Kidney (tissue), 14 donors: ENCODE results near the gene NPC1. TPM values are rescaled to one million over a fixed set of nuclear protein-coding genes. Genes with fewer than 3 reads are reported as not detected.

Experiments
- DNase-seq, 5 donors: peaks; one replicate each; pipeline ENCODE4 v3.0.0-alpha.2; 2013 to 2020
- FAIRE-seq: peaks from 2 replicates; lab custom pipeline; 2012; peaks lifted over from hg19 to GRCh38; lab: Jason Lieb, UNC
- H3K27ac ChIP-seq, 2 donors: one replicate each; pipeline ENCODE4 v1.7.0; 2013; ENCODE audit warnings: low read depth in 2 of 2, low read length in 2 of 2, inconsistent platforms in 1 of 2
- H3K27me3 ChIP-seq: one replicate; pipeline ENCODE4 v1.7.1; 2013; ENCODE audit warnings: low read length, inconsistent platforms; ENCODE audit not compliant: control insufficient read depth, insufficient read depth
- H3K36me3 ChIP-seq, 3 donors: one replicate each; pipeline versions ENCODE4 v1.7.0 to v1.7.1; 2013; ENCODE audit warnings: low read length in 3 of 3, control low read depth in 1 of 3, inconsistent platforms in 1 of 3; ENCODE audit not compliant: insufficient read depth in 3 of 3, control insufficient read depth in 2 of 3
- H3K4me1 ChIP-seq, 3 donors: one replicate each; pipeline versions ENCODE4 v1.7.0 to v1.7.1; 2013; ENCODE audit warnings: low read length in 3 of 3, inconsistent platforms in 1 of 3, low read depth in 1 of 3; ENCODE audit not compliant: control insufficient read depth in 2 of 3, insufficient read depth in 2 of 3
- H3K4me3 ChIP-seq, 3 donors: one replicate each; pipeline versions ENCODE4 v1.7.0 to v1.8.1; 2013; ENCODE audit warnings: low read length in 3 of 3, control low read depth in 1 of 3, inconsistent platforms in 1 of 3
- H3K9ac ChIP-seq, 3 donors: one replicate each; pipeline versions ENCODE4 v1.7.0 to v1.7.1; 2013; ENCODE audit warnings: low read length in 3 of 3, control low read depth in 1 of 3, inconsistent platforms in 1 of 3
- H3K9me3 ChIP-seq, 3 donors: one replicate each; pipeline versions ENCODE4 v1.7.0 to v1.7.1; 2013; ENCODE audit warnings: low read length in 3 of 3, control low read depth in 1 of 3, inconsistent platforms in 1 of 3; ENCODE audit not compliant: control insufficient read depth in 2 of 3, insufficient read depth in 1 of 3
- intact Hi-C: fragments of 100-400 bp; cut with DNase I; formaldehyde crosslinking; loops from one replicate; pipeline ENCODE4 v1.11.1; 2022
- polyA plus RNA-seq: library from polyadenylated mRNA; stranded (reverse); fragments of 350-450 nt; fragmentation: Illumina TruSeq; extraction: RNeasy Lipid Tissue Mini Kit (QIAGEN cat#74804); gene quantifications from one replicate; pipeline ENCODE4 v1.2.3, GENCODE V29; 2014; ENCODE audit warnings: low read depth, low replicate concordance; ENCODE audit not compliant: insufficient read depth
- total RNA-seq: library from RNA; stranded (reverse); fragmentation: NEBNext Ultra II Directional; extraction: Animal tissue kit (Norgen Biotek cat#: 25700); gene quantifications from one replicate; pipeline ENCODE4 v1.2.1, GENCODE V29; 2021
- TF ChIP-seq, protein P1 (sequence below): IDR thresholded peaks from 3 replicates; pipeline ENCODE4 v1.5.1; 2012; ENCODE audit warnings: mild to moderate bottlenecking, moderate library complexity, borderline replicate concordance; ENCODE audit not compliant: insufficient read depth; ENCODE audit errors: extremely low read depth
- donor health status: control.
- donor health status: control.
- donor health status: control.
- donor health status: control.
- donor health status: control.
- donor health status: DM: yes; HTN: yes; CAD: no.
- donor health status: Normal renal cell carcinoma (clear cell type).

The NPC1 gene
- total and polyA plus RNA-seq, 2 donors from 2014 or later = 16.0 to 50.2 TPM

DNA sequence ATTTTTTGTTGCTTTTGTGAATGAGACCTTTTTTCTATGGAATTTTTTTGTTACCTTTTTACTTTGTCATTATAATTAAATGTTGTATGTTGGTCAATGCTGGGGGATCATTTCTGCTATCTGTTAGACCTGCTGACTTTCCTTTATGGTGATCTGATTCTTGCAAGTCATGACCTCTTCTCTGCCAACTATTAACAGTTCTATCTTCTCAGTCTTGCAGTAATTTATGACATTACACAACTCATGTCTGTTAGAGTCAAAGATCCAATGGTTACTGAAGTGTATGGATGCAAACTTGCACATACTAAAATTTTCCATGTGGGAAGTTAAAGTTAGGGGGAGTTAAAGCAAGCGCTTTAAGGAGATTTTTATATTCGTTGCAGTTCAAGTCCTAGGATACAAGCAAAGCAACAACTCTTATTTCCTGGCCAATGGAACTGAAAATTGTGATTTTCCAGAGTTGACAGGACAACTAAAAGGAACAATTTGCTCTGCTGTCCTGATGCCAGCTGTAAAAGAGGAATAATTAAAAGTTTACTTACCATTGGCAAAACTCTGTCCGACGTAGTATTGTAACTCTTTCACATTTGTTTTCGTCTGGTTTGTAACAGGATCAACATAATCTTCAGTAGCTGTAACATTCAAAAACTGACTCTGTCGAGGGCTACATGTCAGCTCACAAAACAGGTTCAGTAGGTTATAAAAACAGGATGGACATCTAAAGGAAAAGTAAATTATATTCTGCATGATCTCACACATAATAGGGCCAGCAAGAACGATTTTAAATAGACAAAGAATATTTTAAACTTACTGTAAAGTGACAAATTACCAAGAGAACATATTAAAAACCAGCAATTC is 17.8 kb downstream of the NPC1 start:
- intact Hi-C loops = no loop called here
- H3K4me3 ChIP-seq = no peak overlapping the region
- DNase-seq (no peak), FAIRE-seq (no peak)
- no peak overlapping the region for H3K9ac ChIP-seq
- H3K4me1 ChIP-seq = no peaks in the 10 kb centered on the region
- H3K9me3 ChIP-seq = no peaks in the 10 kb centered on the region
- TF ChIP-seq, protein P1, sequence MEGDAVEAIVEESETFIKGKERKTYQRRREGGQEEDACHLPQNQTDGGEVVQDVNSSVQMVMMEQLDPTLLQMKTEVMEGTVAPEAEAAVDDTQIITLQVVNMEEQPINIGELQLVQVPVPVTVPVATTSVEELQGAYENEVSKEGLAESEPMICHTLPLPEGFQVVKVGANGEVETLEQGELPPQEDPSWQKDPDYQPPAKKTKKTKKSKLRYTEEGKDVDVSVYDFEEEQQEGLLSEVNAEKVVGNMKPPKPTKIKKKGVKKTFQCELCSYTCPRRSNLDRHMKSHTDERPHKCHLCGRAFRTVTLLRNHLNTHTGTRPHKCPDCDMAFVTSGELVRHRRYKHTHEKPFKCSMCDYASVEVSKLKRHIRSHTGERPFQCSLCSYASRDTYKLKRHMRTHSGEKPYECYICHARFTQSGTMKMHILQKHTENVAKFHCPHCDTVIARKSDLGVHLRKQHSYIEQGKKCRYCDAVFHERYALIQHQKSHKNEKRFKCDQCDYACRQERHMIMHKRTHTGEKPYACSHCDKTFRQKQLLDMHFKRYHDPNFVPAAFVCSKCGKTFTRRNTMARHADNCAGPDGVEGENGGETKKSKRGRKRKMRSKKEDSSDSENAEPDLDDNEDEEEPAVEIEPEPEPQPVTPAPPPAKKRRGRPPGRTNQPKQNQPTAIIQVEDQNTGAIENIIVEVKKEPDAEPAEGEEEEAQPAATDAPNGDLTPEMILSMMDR = no peak
- peaks cover 3 to 19% (median 13%) of the 10 kb centered on the region in 3 donors for H3K36me3 ChIP-seq
- no peaks in the 10 kb centered on the region for H3K27me3 ChIP-seq
- no peak overlapping the region for H3K27ac ChIP-seq

DNA sequence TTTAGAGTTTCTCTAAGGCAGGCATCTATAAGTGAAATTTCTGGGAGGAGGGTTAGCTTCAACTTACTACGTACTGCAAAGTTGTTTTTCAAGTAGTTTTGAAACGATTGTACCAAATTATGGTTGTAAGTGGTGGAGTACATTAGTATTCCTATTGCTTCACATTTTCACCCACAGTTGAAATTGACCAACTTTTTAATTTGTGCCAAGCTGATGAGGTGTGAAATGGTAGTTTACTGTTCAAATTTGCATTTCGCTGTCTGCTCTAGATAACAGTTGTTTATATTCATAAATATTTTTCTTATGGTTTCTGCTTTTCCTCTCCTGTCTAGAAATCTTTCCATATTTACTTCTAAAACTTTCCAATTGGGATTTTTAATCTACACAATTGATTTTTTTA is 18.6 kb downstream of the NPC1 start:
- intact Hi-C loops = no loop called here
- no peaks in the 10 kb centered on the region for H3K9me3 ChIP-seq
- peaks cover 3 to 23% (median 13%) of the 10 kb centered on the region in 3 donors for H3K36me3 ChIP-seq
- no peaks in the 10 kb centered on the region for H3K27me3 ChIP-seq
- H3K27ac ChIP-seq = no peak overlapping the region
- H3K4me1 ChIP-seq = no peaks in the 10 kb centered on the region
- no peak overlapping the region for H3K4me3 ChIP-seq
- DNase-seq (no peak), FAIRE-seq (no peak)
- no peak overlapping the region for H3K9ac ChIP-seq
- TF ChIP-seq, protein P1 = no peak

DNA sequence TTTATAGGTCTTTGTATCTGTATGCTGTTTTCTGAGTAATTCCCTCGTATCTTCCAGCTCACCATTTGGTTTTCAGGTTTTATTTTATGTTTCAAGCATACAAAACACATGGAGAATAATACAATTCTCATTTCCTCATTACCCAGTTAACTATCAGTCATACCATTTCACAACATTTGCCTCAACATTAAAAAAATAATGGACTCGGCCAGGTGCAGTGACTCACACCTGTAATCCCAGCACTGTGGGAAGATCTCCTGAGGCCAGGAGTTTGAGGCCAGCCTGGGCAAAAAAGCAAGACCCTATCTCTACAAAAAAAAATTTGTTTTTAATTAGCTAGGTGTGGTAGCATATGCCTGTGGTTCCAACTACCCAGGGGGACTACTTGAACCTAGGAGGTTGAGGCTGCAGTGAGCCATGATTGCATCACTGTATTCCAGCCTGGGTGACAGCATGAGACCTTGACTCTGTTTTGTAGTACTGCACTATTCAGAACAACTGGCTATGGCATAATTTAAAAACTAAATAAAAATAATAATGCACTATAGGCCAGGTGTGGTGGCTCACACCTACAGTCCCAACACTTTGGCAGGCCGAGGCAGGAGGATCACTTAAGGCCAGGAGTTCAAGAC is 20.3 kb downstream of the NPC1 start:
- no peaks in the 10 kb centered on the region for H3K27me3 ChIP-seq
- H3K36me3 ChIP-seq = peaks cover 3 to 25% (median 18%) of the 10 kb centered on the region in 3 donors
- no peak overlapping the region for H3K4me3 ChIP-seq
- intact Hi-C loops = no loop called here
- no peaks in the 10 kb centered on the region for H3K4me1 ChIP-seq
- TF ChIP-seq, protein P1 = no peak
- no peaks in the 10 kb centered on the region for H3K9me3 ChIP-seq
- H3K9ac ChIP-seq = no peak overlapping the region
- DNase-seq (no peak), FAIRE-seq (no peak)
- H3K27ac ChIP-seq = no peak overlapping the region
